ENCODE results near the gene NEUROG3.

DNA sequence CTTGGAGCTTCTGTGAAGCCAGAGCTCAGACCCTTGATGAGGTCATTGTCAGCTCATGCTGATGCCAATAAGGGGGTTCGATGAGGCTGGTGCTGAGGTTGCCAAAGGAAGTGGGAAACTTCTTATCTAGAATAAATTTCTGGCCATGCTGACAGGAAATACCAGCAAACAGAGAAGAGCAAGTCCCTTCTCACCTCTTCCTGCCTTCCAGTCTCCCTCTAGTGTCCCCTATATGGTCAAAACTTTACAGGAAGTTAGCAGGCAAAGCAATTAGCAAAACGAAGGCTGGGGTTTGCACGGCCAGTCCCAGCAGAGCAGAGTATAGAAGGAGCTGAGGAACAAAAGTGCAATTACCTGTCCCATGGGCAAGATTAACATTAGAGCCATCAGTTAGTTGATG lies 15.1 kb upstream of the NEUROG3 start:
- TF ChIP-seq, protein P1, sequence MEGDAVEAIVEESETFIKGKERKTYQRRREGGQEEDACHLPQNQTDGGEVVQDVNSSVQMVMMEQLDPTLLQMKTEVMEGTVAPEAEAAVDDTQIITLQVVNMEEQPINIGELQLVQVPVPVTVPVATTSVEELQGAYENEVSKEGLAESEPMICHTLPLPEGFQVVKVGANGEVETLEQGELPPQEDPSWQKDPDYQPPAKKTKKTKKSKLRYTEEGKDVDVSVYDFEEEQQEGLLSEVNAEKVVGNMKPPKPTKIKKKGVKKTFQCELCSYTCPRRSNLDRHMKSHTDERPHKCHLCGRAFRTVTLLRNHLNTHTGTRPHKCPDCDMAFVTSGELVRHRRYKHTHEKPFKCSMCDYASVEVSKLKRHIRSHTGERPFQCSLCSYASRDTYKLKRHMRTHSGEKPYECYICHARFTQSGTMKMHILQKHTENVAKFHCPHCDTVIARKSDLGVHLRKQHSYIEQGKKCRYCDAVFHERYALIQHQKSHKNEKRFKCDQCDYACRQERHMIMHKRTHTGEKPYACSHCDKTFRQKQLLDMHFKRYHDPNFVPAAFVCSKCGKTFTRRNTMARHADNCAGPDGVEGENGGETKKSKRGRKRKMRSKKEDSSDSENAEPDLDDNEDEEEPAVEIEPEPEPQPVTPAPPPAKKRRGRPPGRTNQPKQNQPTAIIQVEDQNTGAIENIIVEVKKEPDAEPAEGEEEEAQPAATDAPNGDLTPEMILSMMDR (IDR thresholded peaks at IDR 0.05) = no peak
- no peak for TF ChIP-seq POLR2A (IDR thresholded peaks at IDR 0.05)
